ENCODE results near the gene PNPLA2. TPM values are rescaled to one million over a fixed set of nuclear protein-coding genes. Genes with fewer than 3 reads are reported as not detected.

Gene PNPLA2
- polyA plus RNA-seq, 1 donor from 2014 or later: 51.1 TPM

GRCh38 chr11:827146-827896 lies 8.6 kb downstream of the PNPLA2 start:
- peaks cover 12 to 20% (median 18%) of the 10 kb centered on the region in 3 donors for H3K4me1 Mint-ChIP-seq
- H3K36me3 Mint-ChIP-seq: peaks cover 3% of the 10 kb centered on the region

DNA sequence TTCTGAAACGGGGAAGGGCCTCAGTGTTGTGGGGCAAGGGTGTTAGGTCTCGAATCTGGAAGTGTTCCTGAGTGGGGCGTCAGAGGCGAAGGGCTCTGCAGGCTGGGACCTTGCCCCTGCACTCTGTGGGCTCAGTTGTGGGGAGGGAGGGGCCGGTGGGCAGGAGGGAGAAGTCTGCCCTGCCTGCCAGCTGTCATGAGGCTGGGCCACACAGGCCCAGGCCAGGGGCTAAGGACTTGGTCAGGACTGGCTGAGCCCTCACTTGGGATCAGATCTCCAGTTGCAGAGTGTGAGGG lies 9.1 kb downstream of the PNPLA2 start, which contains the start of gene CRACR2B:
Gene CRACR2B (plus strand): TSS at position 23 of the 296 bp plus-strand sequence. CDS start 689 bp downstream, outside the sequence.
- peaks cover 7% of the 10 kb centered on the region for H3K27me3 Mint-ChIP-seq
- H3K27ac Mint-ChIP-seq: peak within 1 kb of the TSS in 2 of 3 donors; percentile 71 to 84
- H3K36me3 Mint-ChIP-seq: peaks cover 3% of the 10 kb centered on the region
- peak within 1 kb of the TSS; percentile 83 to 98 (median 92) for H3K4me3 Mint-ChIP-seq
- H3K9me3 Mint-ChIP-seq: no peaks in the 10 kb centered on the region
- peaks cover 12 to 20% (median 18%) of the 10 kb centered on the region in 3 donors for H3K4me1 Mint-ChIP-seq

More at GRCh38 chr11:827146-827896, 8.6 kb downstream of the PNPLA2 start:
- Mint-ChIP-seq H3K27ac (peak overlapping the region in 2 of 3 donors; percentile 49 to 84), H3K4me3 (peak overlapping the region; percentile 83 to 98 (median 90)), H3K9me3 (no peaks in the 10 kb centered on the region), H3K27me3 (peaks cover 7% of the 10 kb centered on the region)

GRCh38 chr11:828506-829175 lies 9.9 kb downstream of the PNPLA2 start:
- H3K36me3 Mint-ChIP-seq: peaks cover 2% of the 10 kb centered on the region
- H3K27ac Mint-ChIP-seq: peak overlapping the region in 2 of 3 donors; percentile 39 to 48
- no peaks in the 10 kb centered on the region for H3K9me3 Mint-ChIP-seq
- H3K4me3 Mint-ChIP-seq: peak overlapping the region in 3 of 4 donors; percentile 85 to 98 (median 96)
- H3K27me3 Mint-ChIP-seq: peaks cover 7% of the 10 kb centered on the region
- H3K4me1 Mint-ChIP-seq: peaks cover 12 to 20% (median 18%) of the 10 kb centered on the region in 3 donors

DNA sequence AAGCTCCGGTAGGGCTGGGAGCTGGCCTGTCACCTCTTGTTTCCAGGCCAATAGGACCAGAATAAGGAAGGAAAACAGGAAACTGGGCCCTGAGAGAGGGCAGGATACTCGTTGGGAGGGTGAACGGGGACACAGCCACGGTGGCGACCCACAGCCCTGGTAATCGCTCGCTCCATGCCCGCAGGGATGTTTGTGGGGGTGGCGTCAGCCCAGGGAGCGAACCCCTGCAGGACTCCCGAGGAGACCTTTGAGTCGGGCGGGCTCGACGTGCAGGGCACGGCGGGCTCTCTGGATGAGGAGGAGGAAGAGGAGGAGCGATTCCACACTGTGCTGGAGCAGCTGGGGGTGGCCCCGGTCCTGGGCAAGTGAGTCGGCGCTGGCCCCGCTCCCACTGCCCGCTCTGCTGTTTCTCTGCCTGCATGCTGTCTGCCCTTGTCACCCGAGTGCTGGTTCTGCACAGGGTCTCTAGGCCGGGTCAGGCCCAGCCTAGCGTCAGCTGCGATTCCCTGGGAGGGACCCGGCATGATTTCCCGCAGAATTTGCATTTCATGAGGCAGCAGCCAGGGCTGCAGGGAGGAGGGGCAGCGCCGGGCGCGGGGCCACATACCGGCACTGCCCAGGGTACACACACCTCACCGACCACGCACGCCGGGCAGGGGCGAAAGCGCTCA lies 10.6 kb downstream of the PNPLA2 start:
- Mint-ChIP-seq H3K27ac (peak overlapping the region in 2 of 3 donors; percentile 48 to 76), H3K4me1 (peaks cover 17 to 20% (median 18%) of the 10 kb centered on the region in 3 donors), H3K4me3 (peak overlapping the region; percentile 78 to 90 (median 84)), H3K9me3 (no peaks in the 10 kb centered on the region), H3K27me3 (peaks cover 7% of the 10 kb centered on the region), H3K36me3 (peaks cover 2% of the 10 kb centered on the region)

GRCh38 chr11:829847-830294 lies 11.2 kb downstream of the PNPLA2 start:
- Mint-ChIP-seq H3K36me3 (peaks cover 2% of the 10 kb centered on the region), H3K27me3 (peaks cover 7% of the 10 kb centered on the region), H3K27ac (peak overlapping the region in 2 of 3 donors; percentile 48 to 76), H3K9me3 (no peaks in the 10 kb centered on the region), H3K4me3 (peak overlapping the region; percentile 78 to 90 (median 84)), H3K4me1 (peaks cover 18 to 20% (median 18%) of the 10 kb centered on the region in 3 donors)

DNA sequence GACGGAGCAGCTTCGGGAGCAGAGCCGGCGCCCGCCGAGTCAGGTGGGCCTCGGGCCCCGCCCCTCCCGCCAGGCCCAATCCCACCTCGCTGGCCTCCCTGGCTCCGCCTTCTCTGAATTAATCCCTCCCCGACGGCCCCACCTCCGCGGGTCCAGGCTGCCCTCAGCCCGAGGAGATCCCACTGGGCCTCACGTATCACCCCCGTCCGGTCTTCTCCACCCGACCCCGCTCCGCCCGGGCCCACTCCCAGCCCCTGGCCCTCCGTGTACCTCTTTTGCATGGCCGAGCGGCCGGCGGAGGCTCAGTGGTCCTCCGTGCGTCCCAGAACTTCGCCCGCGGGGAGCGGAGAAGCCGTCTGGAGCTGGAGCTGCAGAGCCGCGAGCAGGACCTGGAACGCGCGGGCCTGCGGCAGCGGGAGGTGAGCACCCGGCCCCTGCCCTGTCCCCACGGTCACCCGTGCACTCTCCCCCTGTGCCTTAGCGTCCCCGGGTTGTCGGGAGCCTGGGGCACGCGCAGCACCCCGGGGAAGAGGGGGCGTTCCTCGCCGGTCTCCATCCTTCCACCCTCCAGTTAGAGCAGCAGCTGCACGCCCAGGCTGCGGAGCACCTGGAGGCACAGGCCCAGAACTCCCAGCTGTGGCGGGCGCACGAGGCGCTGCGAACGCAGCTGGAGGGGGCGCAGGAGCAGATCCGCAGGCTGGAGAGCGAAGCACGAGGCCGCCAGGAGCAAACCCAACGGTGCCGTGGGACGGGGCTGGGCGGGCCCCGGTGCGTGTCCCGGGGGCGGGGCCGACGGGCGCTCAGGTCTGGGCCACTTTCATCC lies 11.8 kb downstream of the PNPLA2 start:
- Mint-ChIP-seq H3K36me3 (peaks cover 2% of the 10 kb centered on the region), H3K4me3 (peak overlapping the region; percentile 78 to 90 (median 84)), H3K9me3 (no peaks in the 10 kb centered on the region), H3K4me1 (peaks cover 18 to 20% (median 18%) of the 10 kb centered on the region in 3 donors), H3K27ac (peak overlapping the region in 1 of 3 donors; percentile 76), H3K27me3 (peaks cover 7% of the 10 kb centered on the region)

GRCh38 chr11:831118-831864 lies 12.6 kb downstream of the PNPLA2 start:
- no peaks in the 10 kb centered on the region for H3K9me3 Mint-ChIP-seq
- peaks cover 7% of the 10 kb centered on the region for H3K27me3 Mint-ChIP-seq
- H3K4me3 Mint-ChIP-seq: peak overlapping the region; percentile 8 to 85 (median 50)
- peaks cover 18 to 20% (median 18%) of the 10 kb centered on the region in 3 donors for H3K4me1 Mint-ChIP-seq
- H3K27ac Mint-ChIP-seq: peak overlapping the region in 1 of 3 donors; percentile 76
- peaks cover 4% of the 10 kb centered on the region for H3K36me3 Mint-ChIP-seq

- peaks cover 16 to 18% (median 18%) of the 10 kb centered on the region in 3 donors for H3K4me1 Mint-ChIP-seq
Measured at GRCh38 chr11:831961-832528, 13.3 kb downstream of the PNPLA2 start.

GRCh38 chr11:832529-833113 lies 13.9 kb downstream of the PNPLA2 start, which contains the start of gene CD151:
TSS of gene CD151 (plus strand) at chr11:832952. CDS start at chr11:836070, 3,118 bp downstream.
- H3K9me3 Mint-ChIP-seq: no peaks in the 10 kb centered on the region
- H3K4me1 Mint-ChIP-seq: peaks cover 14 to 17% (median 16%) of the 10 kb centered on the region in 3 donors
- peaks cover 3% of the 10 kb centered on the region for H3K36me3 Mint-ChIP-seq
- H3K27ac Mint-ChIP-seq: peak within 1 kb of the TSS in 2 of 3 donors; percentile 23 to 72
- H3K4me3 Mint-ChIP-seq: peak within 1 kb of the TSS; percentile 63 to 85 (median 84)
- H3K27me3 Mint-ChIP-seq: peaks cover 7% of the 10 kb centered on the region

More at GRCh38 chr11:831961-832528, 13.3 kb downstream of the PNPLA2 start:
- H3K36me3 Mint-ChIP-seq: peaks cover 4% of the 10 kb centered on the region
- H3K4me3 Mint-ChIP-seq: peak overlapping the region; percentile 8 to 85 (median 72)
- H3K9me3 Mint-ChIP-seq: no peaks in the 10 kb centered on the region
- H3K27ac Mint-ChIP-seq: peak overlapping the region in 1 of 3 donors; percentile 32
- H3K27me3 Mint-ChIP-seq: peaks cover 7% of the 10 kb centered on the region

GRCh38 chr11:833114-833791 lies 14.5 kb downstream of the PNPLA2 start:
- Mint-ChIP-seq H3K4me1 (peaks cover 11% of the 10 kb centered on the region in 3 donors), H3K36me3 (peaks cover 2% of the 10 kb centered on the region), H3K9me3 (no peaks in the 10 kb centered on the region), H3K4me3 (peak overlapping the region in 2 of 4 donors; percentile 82 to 84), H3K27ac (no peak overlapping the region), H3K27me3 (peaks cover 7% of the 10 kb centered on the region)

GRCh38 chr11:833849-834311 lies 15.2 kb downstream of the PNPLA2 start:
- Mint-ChIP-seq H3K27me3 (peaks cover 4% of the 10 kb centered on the region), H3K36me3 (peaks cover 2% of the 10 kb centered on the region), H3K27ac (peak overlapping the region in 2 of 3 donors; percentile 23 to 72), H3K9me3 (no peaks in the 10 kb centered on the region), H3K4me1 (peaks cover 7 to 11% (median 8%) of the 10 kb centered on the region in 3 donors), H3K4me3 (peak overlapping the region; percentile 63 to 84 (median 81))

All from IgD-negative memory B cell (primary cell).